H1 (cell line): Measurements from ENCODE around the gene MPPED2. TPM values are rescaled to one million over a fixed set of nuclear protein-coding genes. Genes with fewer than 3 reads are reported as not detected.

Source experiments
- CTCF ChIA-PET: fragments of 300-600 bp; sonication (Branson Sonifier 250); formaldehyde crosslinking; loops from one replicate; lab custom pipeline; 2021; ENCODE audit not compliant: partially characterized antibody; lab: Charles Lee
- POLR2A ChIA-PET: fragments of 300-600 bp; sonication (Branson Sonifier 250); formaldehyde crosslinking; loops from one replicate; lab custom pipeline; 2021; ENCODE audit warnings: inconsistent platforms; ENCODE audit not compliant: partially characterized antibody; lab: Charles Lee
- DNase-seq, 2 experiments: peaks; one replicate each; pipeline versions ENCODE4 v3.0.0 to v3.0.0-alpha.2; 2010 to 2022; ENCODE audit warnings: low spot score in 2 of 2, low read depth in 1 of 2, mixed read lengths in 1 of 2
- FAIRE-seq: peaks from 2 replicates; lab custom pipeline; 2011; peaks lifted over from hg19 to GRCh38; lab: Jason Lieb, UNC
- H2AFZ ChIP-seq: 2 replicates; pipeline ENCODE4 v1.8.1; 2012; ENCODE audit warnings: low read length, inconsistent platforms
- H2AK5ac ChIP-seq: 2 replicates; pipeline ENCODE4 v1.6.1; 2013; ENCODE audit warnings: low read depth, low read length
- H2BK120ac ChIP-seq: replicated peaks from 2 replicates; pipeline ENCODE3; 2013; ENCODE audit warnings: low read depth, low read length, inconsistent platforms
- H2BK12ac ChIP-seq: 2 replicates; pipeline ENCODE4 v1.6.1; 2013; ENCODE audit warnings: low read depth, low read length
- H2BK15ac ChIP-seq: 2 replicates; pipeline ENCODE4 v1.6.1; 2013; ENCODE audit warnings: low read length
- H2BK20ac ChIP-seq: 2 replicates; pipeline ENCODE4 v1.6.1; 2013; ENCODE audit warnings: low read length
- H2BK5ac ChIP-seq: 2 replicates; pipeline ENCODE4 v1.6.1; 2013; ENCODE audit warnings: low read depth, low read length
- H3K14ac ChIP-seq: 2 replicates; pipeline ENCODE4 v1.6.1; 2013; ENCODE audit warnings: inconsistent platforms; ENCODE audit not compliant: insufficient read length
- H3K18ac ChIP-seq: 2 replicates; pipeline ENCODE4 v1.6.1; 2013; ENCODE audit warnings: low read length; ENCODE audit errors: extremely low read depth
- H3K23ac ChIP-seq: 2 replicates; pipeline ENCODE4 v1.6.1; 2013; ENCODE audit warnings: inconsistent platforms; ENCODE audit not compliant: insufficient read length
- H3K23me2 ChIP-seq: 2 replicates; pipeline ENCODE4 v1.6.1; 2013; ENCODE audit warnings: low read depth, low read length
- H3K27ac ChIP-seq: 2 replicates; pipeline ENCODE4 v1.6.1; 2011; ENCODE audit warnings: low read depth, low read length, inconsistent platforms
- H3K27me3 ChIP-seq, 4 experiments: replicated peaks in 1 of 4; 1 replicate in 1 of 4; 2 replicates in 3 of 4; pipeline versions ENCODE4 v1.6.1 to v1.8.1; 2011 to 2013; ENCODE audit warnings: low read length in 3 of 4, mild to moderate bottlenecking in 3 of 4, inconsistent platforms in 2 of 4, mixed read lengths in 2 of 4, moderate library complexity in 1 of 4; ENCODE audit not compliant: control insufficient read depth in 3 of 4, insufficient read depth in 3 of 4; ENCODE audit errors: extremely low read depth in 1 of 4
- H3K36me3 ChIP-seq, 4 experiments: 2 replicates each; pipeline versions ENCODE4 v1.6.1 to v1.8.1; 2011 to 2013; ENCODE audit warnings: mild to moderate bottlenecking in 4 of 4, low read length in 3 of 4, moderate library complexity in 2 of 4, control low read depth in 1 of 4, inconsistent platforms in 1 of 4; ENCODE audit not compliant: insufficient read depth in 4 of 4, control insufficient read depth in 2 of 4
- H3K4ac ChIP-seq: replicated peaks from 2 replicates; pipeline ENCODE3; 2013; ENCODE audit warnings: low read length, low read depth, mixed read lengths, inconsistent platforms; ENCODE audit not compliant: insufficient read length
- H3K4me1 ChIP-seq, 4 experiments: replicated peaks in 1 of 4; 1 replicate in 1 of 4; 2 replicates in 3 of 4; pipeline versions ENCODE4 v1.6.1 to v1.8.1; 2011 to 2013; ENCODE audit warnings: low read length in 3 of 4, inconsistent platforms in 2 of 4, mixed read lengths in 1 of 4; ENCODE audit not compliant: insufficient read depth in 4 of 4, control insufficient read depth in 3 of 4
- H3K4me2 ChIP-seq, 2 experiments: 2 replicates each; pipeline versions ENCODE4 v1.6.1 to v1.8.1; 2011 to 2013; ENCODE audit warnings: low read depth in 2 of 2, low read length in 2 of 2, control low read depth in 1 of 2, inconsistent platforms in 1 of 2, mild to moderate bottlenecking in 1 of 2; ENCODE audit not compliant: insufficient read depth in 1 of 2
- H3K4me3 ChIP-seq, 4 experiments: fragments of 200-600, 300-600 bp in 1 of 4; sonication (generic), shearing (Covaris generic), sonication (Bioruptor Twin) in 1 of 4; 2 replicates each; pipeline versions ENCODE4 v1.5.1 to v1.8.1; 2011 to 2016; ENCODE audit warnings: low read length in 4 of 4, low read depth in 3 of 4, control low read depth in 2 of 4, inconsistent platforms in 2 of 4, mild to moderate bottlenecking in 2 of 4, mixed read lengths in 1 of 4, moderate library complexity in 1 of 4; ENCODE audit not compliant: insufficient read depth in 2 of 4; ENCODE audit errors: extremely low read depth in 1 of 4
- H3K56ac ChIP-seq: replicated peaks from 2 replicates; pipeline ENCODE3; 2013; ENCODE audit warnings: low read depth, mild to moderate bottlenecking, mixed read lengths, low read length, inconsistent platforms; ENCODE audit not compliant: insufficient read length
- H3K79me1 ChIP-seq: 2 replicates; pipeline ENCODE4 v1.6.1; 2013; ENCODE audit warnings: low read depth, low read length, control low read depth
- H3K79me2 ChIP-seq, 2 experiments: 2 replicates each; pipeline versions ENCODE4 v1.6.1 to v1.8.1; 2012 to 2013; ENCODE audit warnings: low read length in 2 of 2, mild to moderate bottlenecking in 2 of 2, inconsistent platforms in 1 of 2; ENCODE audit not compliant: insufficient read depth in 2 of 2, control insufficient read depth in 1 of 2
- H3K9ac ChIP-seq, 4 experiments: replicated peaks in 1 of 4; 1 replicate in 1 of 4; 2 replicates in 3 of 4; pipeline versions ENCODE4 v1.6.1 to v1.8.1; 2011 to 2013; ENCODE audit warnings: low read depth in 3 of 4, low read length in 3 of 4, control low read depth in 2 of 4, mild to moderate bottlenecking in 2 of 4, moderate library complexity in 2 of 4, inconsistent platforms in 1 of 4; ENCODE audit errors: extremely low read depth in 1 of 4
- H3K9me3 ChIP-seq, 2 experiments: 2 replicates each; pipeline versions ENCODE4 v1.6.1 to v1.8.1; 2012 to 2013; ENCODE audit warnings: mild to moderate bottlenecking in 2 of 2, moderate library complexity in 2 of 2, control low read depth in 1 of 2, inconsistent platforms in 1 of 2, low read depth in 1 of 2, low read length in 1 of 2, mixed read lengths in 1 of 2; ENCODE audit not compliant: insufficient read depth in 2 of 2
- H4K20me1 ChIP-seq, 2 experiments: replicated peaks in 1 of 2; 2 replicates each; pipeline versions ENCODE3 to v1.8.1; 2011 to 2013; ENCODE audit warnings: inconsistent platforms in 2 of 2, low read length in 2 of 2, mild to moderate bottlenecking in 1 of 2; ENCODE audit not compliant: insufficient read depth in 2 of 2, control insufficient read depth in 1 of 2
- H4K5ac ChIP-seq: 2 replicates; pipeline ENCODE4 v1.6.1; 2013; ENCODE audit warnings: low read length, low read depth, mixed read lengths, inconsistent platforms; ENCODE audit not compliant: insufficient read length
- H4K8ac ChIP-seq: 2 replicates; pipeline ENCODE4 v1.8.0; 2013; ENCODE audit warnings: mild to moderate bottlenecking, moderate library complexity, low read length, inconsistent platforms; ENCODE audit not compliant: insufficient read depth; ENCODE audit errors: extremely low read depth
- H4K91ac ChIP-seq: replicated peaks from 2 replicates; pipeline ENCODE3; 2013; ENCODE audit warnings: low read length, mixed read lengths, inconsistent platforms; ENCODE audit not compliant: insufficient read length
- BACH1 ChIP-seq: IDR thresholded peaks from 2 replicates; pipeline ENCODE4 v1.6.1; 2012; ENCODE audit warnings: low read length, improper control_type of control experiment
- CEBPB ChIP-seq: IDR thresholded peaks from 2 replicates; pipeline ENCODE4 v1.6.1; 2012; ENCODE audit warnings: low read depth, low read length
- CTBP2 ChIP-seq: IDR thresholded peaks from 2 replicates; pipeline ENCODE4 v1.7.0; 2011; ENCODE audit warnings: borderline replicate concordance, mild to moderate bottlenecking, moderate library complexity, mixed read lengths, low read length; ENCODE audit not compliant: insufficient read depth, insufficient read length
- EP300 ChIP-seq, 2 experiments: IDR thresholded peaks; 1 replicate in 1 of 2; 2 replicates in 1 of 2; pipeline ENCODE4 v1.6.1; 2011 to 2012; ENCODE audit warnings: low read depth in 2 of 2, low read length in 2 of 2, mild to moderate bottlenecking in 2 of 2, borderline replicate concordance in 1 of 2, inconsistent platforms in 1 of 2, moderate library complexity in 1 of 2
- FOSL1 ChIP-seq: IDR thresholded peaks from 2 replicates; pipeline ENCODE4 v1.6.1; 2011; ENCODE audit warnings: mild to moderate bottlenecking, low read depth, low read length, moderate library complexity; ENCODE audit not compliant: insufficient read depth
- KDM4A ChIP-seq: IDR thresholded peaks from one replicate; pipeline ENCODE4 v1.7.1; 2012; ENCODE audit warnings: low read depth, mild to moderate bottlenecking, moderate library complexity, low read length, inconsistent platforms; ENCODE audit not compliant: severe bottlenecking
- SAP30 ChIP-seq: fragments of 300-600 bp; sonication (generic); IDR thresholded peaks from 2 replicates; pipeline ENCODE4 v1.7.1; 2012; ENCODE audit warnings: low read length, moderate library complexity, mild to moderate bottlenecking, inconsistent platforms; ENCODE audit not compliant: insufficient read depth, insufficient replicate concordance
- TEAD4 ChIP-seq: IDR thresholded peaks from 2 replicates; pipeline ENCODE4 v1.6.1; 2012; ENCODE audit warnings: low read depth, low read length, inconsistent platforms, mixed read lengths
- ZNF274 ChIP-seq: IDR thresholded peaks from 2 replicates; pipeline ENCODE4 v1.7.0; 2012; ENCODE audit warnings: low read length, borderline replicate concordance; ENCODE audit errors: extremely low read depth
- WGBS, 2 experiments: shearing (Covaris generic) in 1 of 2; methylation state at CpG; one replicate each; pipeline versions ENCODE4 v1.1.6 to v1.1.7; 2013 to 2015; ENCODE audit warnings: low lambda C conversion rate in 2 of 2, mixed read lengths in 2 of 2, inconsistent platforms in 1 of 2, low coverage in 1 of 2, missing lambda C conversion rate in 1 of 2; ENCODE audit not compliant: insufficient replicate concordance in 2 of 2, insufficient coverage in 1 of 2, insufficient read length in 1 of 2; ENCODE audit errors: extremely low coverage in 1 of 2, missing lambda C conversion rate in 1 of 2; 5-methylcytosine and 5-hydroxymethylcytosine counted together
- polyA plus RNA-seq, 7 experiments: library from polyadenylated mRNA; depleted of rRNA in 3 of 7; stranded (reverse) in 5 of 7; unstranded in 2 of 7; fragments of >200 nt in 5 of 7; fragments of 200-250 nt in 2 of 7; gene quantifications; 1 replicate in 5 of 7; 2 replicates in 1 of 7; 4 replicates in 1 of 7; pipeline versions ENCODE4 v1.2.1 to v1.2.3, GENCODE V29; 2011 to 2013; ENCODE audit warnings: missing spikeins in 2 of 7, mixed read lengths in 2 of 7
- total RNA-seq: library from RNA; stranded (reverse); fragmentation: NEBNext Ultra II Directional; extraction: Animal tissue kit (Norgen Biotek cat#: 25700); gene quantifications from 2 replicates; pipeline ENCODE4 v1.2.1, GENCODE V29; 2021

The MPPED2 gene
- total and polyA plus RNA-seq, 2 of the 8 experiments (the other 6 are each of a cell fraction or from before 2014, with no cell fraction given) = 1.3 to 3.5 TPM

DNA sequence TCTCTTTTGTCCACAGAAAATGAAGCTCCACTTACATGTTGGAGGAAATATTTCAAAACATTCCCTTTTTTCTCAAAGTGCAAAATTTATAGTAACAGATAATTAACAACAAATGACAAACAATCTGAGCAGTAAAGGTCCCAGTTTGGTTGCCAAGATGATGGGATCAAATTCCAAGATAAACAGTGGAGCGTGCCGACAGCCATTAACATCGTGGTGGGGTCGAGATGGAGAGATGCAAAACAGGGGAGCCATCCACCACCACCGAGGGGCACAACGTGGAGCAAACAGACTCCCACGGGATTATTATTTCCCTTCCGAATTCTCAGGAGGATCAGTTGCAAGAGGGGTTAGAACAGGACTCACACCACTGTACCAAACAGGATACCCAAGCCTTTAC, 17.2 kb downstream of the MPPED2 start:
- H3K4me2 ChIP-seq = no peak overlapping the region
- no peaks in the 10 kb centered on the region for H3K79me2 ChIP-seq
- H4K5ac ChIP-seq = no peak overlapping the region
- H2BK20ac ChIP-seq = no peak overlapping the region
- H2BK5ac ChIP-seq = no peak overlapping the region
- H3K79me1 ChIP-seq = no peaks in the 10 kb centered on the region; the same call in 1 of the 2 replicates
- H2BK12ac ChIP-seq = no peak overlapping the region
- no peak overlapping the region for H2BK120ac ChIP-seq
- no peak for DNase-seq
- ChIA-PET CTCF (interaction anchor here (0.8 to 1.7 kb wide), 2 partner anchors 287 to 345 kb away, joined by 3 to 4 read pairs; no protein-coding TSS in a partner anchor), POLR2A (no interaction called here)
- no peaks in the 10 kb centered on the region for H3K9me3 ChIP-seq
- H3K4me3 ChIP-seq = no peak overlapping the region
- H3K4ac ChIP-seq = no peak overlapping the region
- FAIRE-seq = no peak
- no peak overlapping the region for H3K56ac ChIP-seq
- no peak overlapping the region for H2BK15ac ChIP-seq
- H3K18ac ChIP-seq = no peak overlapping the region
- no peak overlapping the region for H4K8ac ChIP-seq
- H3K27ac ChIP-seq = no peak overlapping the region
- H3K4me1 ChIP-seq = peaks cover 0 to 16% (median 3%) of the 10 kb centered on the region in 4 experiments; a peak in 2 of 7 replicates
- no peaks in the 10 kb centered on the region for H4K20me1 ChIP-seq
- no peaks in the 10 kb centered on the region for H3K36me3 ChIP-seq
- H3K23me2 ChIP-seq = no peaks in the 10 kb centered on the region
- H3K23ac ChIP-seq = no peak overlapping the region
- no peak overlapping the region for H2AFZ ChIP-seq
- H3K14ac ChIP-seq = no peak overlapping the region
- no peak overlapping the region for H3K9ac ChIP-seq
- H4K91ac ChIP-seq = no peak overlapping the region
- 83% methylated on average over 8 of the region's 8 CpGs; no CpG with 5 or more reads in 1 of the 2 experiments for WGBS, 2 experiments
- no peaks in the 10 kb centered on the region for H3K27me3 ChIP-seq
- H2AK5ac ChIP-seq = no peak overlapping the region; the same call in 1 of the 2 replicates
- TF ChIP-seq CEBPB (no peak), EP300 (IDR thresholded peaks at IDR 0.05; ENCODE audit: borderline replicate concordance in 1 of 2, low read depth in 2 of 2, low read length in 2 of 2) (no peak), FOSL1 (no peak), BACH1 (no peak), SAP30 (no peak), KDM4A (no peak), CTBP2 (no peak), ZNF274 (no peak), TEAD4 (no peak)
